ENCODE data around the gene ZNF417.

DNA sequence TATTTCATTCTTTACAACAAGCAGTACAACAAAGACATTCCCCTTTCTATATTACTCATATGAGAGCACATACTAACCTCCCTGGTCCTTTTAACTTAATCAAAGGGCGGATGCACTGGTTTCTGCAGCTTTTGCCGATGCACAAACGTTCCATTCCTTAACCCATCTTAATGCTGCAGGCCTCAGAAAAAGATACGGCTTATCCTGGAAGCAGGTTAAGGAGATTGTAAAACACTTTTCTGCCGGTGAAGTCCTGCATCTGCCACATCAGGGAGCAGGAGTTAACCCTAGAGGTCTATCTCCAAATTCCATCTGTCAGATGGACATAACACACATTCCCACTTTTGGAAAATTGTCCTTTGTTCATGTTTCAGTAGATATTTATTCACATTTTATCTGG lies 16.1 kb downstream of the ZNF417 start:
- TF ChIP-seq, protein P1, sequence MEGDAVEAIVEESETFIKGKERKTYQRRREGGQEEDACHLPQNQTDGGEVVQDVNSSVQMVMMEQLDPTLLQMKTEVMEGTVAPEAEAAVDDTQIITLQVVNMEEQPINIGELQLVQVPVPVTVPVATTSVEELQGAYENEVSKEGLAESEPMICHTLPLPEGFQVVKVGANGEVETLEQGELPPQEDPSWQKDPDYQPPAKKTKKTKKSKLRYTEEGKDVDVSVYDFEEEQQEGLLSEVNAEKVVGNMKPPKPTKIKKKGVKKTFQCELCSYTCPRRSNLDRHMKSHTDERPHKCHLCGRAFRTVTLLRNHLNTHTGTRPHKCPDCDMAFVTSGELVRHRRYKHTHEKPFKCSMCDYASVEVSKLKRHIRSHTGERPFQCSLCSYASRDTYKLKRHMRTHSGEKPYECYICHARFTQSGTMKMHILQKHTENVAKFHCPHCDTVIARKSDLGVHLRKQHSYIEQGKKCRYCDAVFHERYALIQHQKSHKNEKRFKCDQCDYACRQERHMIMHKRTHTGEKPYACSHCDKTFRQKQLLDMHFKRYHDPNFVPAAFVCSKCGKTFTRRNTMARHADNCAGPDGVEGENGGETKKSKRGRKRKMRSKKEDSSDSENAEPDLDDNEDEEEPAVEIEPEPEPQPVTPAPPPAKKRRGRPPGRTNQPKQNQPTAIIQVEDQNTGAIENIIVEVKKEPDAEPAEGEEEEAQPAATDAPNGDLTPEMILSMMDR (IDR thresholded peaks at IDR 0.05) = no peak
- TF ChIP-seq POLR2A (IDR thresholded peaks at IDR 0.05) = no peak
